PFSK-1 (cell line): ENCODE measurements around the gene WSB1.

ENCODE experiments used
- FOXP2 ChIP-seq: optimal IDR thresholded peaks from 2 replicates; pipeline ENCODE3; 2011; ENCODE audit warnings: borderline replicate concordance, control low read depth, inconsistent platforms; ENCODE audit not compliant: insufficient read depth; ENCODE audit errors: extremely low read length, extremely low read depth
- POLR2AphosphoS5 ChIP-seq: IDR thresholded peaks from 2 replicates; pipeline ENCODE4 v1.6.1; 2012; ENCODE audit warnings: low read depth, mild to moderate bottlenecking, control low read depth, low read length, moderate library complexity
- SIN3A ChIP-seq: IDR thresholded peaks from 2 replicates; pipeline ENCODE4 v1.6.1; 2012; ENCODE audit warnings: mild to moderate bottlenecking, low read length, moderate library complexity, borderline replicate concordance; ENCODE audit not compliant: insufficient read depth
- TAF1 ChIP-seq: IDR thresholded peaks from 2 replicates; pipeline ENCODE4 v1.6.1; 2012; ENCODE audit warnings: low read length, control low read depth, borderline replicate concordance; ENCODE audit not compliant: insufficient read depth
- TF ChIP-seq, protein P1 (sequence below), 2 experiments: IDR thresholded peaks; 2 replicates each; pipeline versions ENCODE4 v1.6.1 to v1.8.0; 2011 to 2012; ENCODE audit warnings: low read depth in 2 of 2, low read length in 2 of 2, control low read depth in 1 of 2, inconsistent platforms in 1 of 2, mild to moderate bottlenecking in 1 of 2, moderate library complexity in 1 of 2; ENCODE audit not compliant: insufficient read depth in 1 of 2

DNA sequence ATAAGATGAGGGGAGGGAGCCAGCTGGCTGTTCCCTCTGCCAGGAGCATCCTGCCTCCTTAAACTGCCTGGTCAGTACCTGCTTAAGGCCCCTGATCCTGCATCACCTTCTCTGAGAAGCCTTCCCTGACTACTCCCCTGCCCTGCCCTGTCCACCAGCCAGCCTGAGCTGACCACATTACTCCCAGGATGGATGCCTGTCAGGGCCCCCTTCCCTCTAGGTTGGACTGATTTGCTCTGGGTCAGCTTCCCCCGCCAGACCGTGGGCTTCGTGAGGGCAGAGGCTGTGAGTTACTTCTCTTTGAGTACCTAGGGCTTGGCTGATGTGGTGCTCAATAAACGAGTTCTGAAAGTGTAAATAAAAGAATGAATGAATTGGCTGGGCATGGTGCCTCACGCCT lies 63.3 kb downstream of the WSB1 start:
- TF ChIP-seq TAF1 = no peak
- TF ChIP-seq POLR2AphosphoS5 = no peak
- TF ChIP-seq, protein P1, sequence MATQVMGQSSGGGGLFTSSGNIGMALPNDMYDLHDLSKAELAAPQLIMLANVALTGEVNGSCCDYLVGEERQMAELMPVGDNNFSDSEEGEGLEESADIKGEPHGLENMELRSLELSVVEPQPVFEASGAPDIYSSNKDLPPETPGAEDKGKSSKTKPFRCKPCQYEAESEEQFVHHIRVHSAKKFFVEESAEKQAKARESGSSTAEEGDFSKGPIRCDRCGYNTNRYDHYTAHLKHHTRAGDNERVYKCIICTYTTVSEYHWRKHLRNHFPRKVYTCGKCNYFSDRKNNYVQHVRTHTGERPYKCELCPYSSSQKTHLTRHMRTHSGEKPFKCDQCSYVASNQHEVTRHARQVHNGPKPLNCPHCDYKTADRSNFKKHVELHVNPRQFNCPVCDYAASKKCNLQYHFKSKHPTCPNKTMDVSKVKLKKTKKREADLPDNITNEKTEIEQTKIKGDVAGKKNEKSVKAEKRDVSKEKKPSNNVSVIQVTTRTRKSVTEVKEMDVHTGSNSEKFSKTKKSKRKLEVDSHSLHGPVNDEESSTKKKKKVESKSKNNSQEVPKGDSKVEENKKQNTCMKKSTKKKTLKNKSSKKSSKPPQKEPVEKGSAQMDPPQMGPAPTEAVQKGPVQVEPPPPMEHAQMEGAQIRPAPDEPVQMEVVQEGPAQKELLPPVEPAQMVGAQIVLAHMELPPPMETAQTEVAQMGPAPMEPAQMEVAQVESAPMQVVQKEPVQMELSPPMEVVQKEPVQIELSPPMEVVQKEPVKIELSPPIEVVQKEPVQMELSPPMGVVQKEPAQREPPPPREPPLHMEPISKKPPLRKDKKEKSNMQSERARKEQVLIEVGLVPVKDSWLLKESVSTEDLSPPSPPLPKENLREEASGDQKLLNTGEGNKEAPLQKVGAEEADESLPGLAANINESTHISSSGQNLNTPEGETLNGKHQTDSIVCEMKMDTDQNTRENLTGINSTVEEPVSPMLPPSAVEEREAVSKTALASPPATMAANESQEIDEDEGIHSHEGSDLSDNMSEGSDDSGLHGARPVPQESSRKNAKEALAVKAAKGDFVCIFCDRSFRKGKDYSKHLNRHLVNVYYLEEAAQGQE (IDR thresholded peaks at IDR 0.05; ENCODE audit: insufficient read depth in 1 of 2, low read depth in 2 of 2, low read length in 2 of 2) = no peak
- no peak for TF ChIP-seq SIN3A
- no peak for TF ChIP-seq FOXP2
